HCT116 (cell line): ENCODE results near the gene SLC25A42. TPM values are rescaled to one million over a fixed set of nuclear protein-coding genes. Genes with fewer than 3 reads are reported as not detected.

Experiments used
- ATAC-seq: fragments of 200-7000 bp; cut with Tn5 transposase; 2 replicates; pipeline ENCODE4 v1.9.1; 2020; ENCODE audit warnings: mild to moderate bottlenecking, moderate library complexity
- BruUV-seq: library from RNA; stranded (reverse); fragments of 400-500 nt; replicated peaks from 2 replicates; lab custom pipeline; 2021; lab: Mats Ljungman, UMichigan
- CTCF ChIA-PET: fragments of 300-600 bp; sonication (Branson Sonifier 250); formaldehyde crosslinking; loops from one replicate; lab custom pipeline; 2021; ENCODE audit warnings: antibody characterized with exemption; lab: Charles Lee
- POLR2A ChIA-PET: fragments of 300-600, 350-600 bp; sonication (Branson Sonifier 250); formaldehyde crosslinking; loops from one replicate; lab custom pipeline; 2021; ENCODE audit warnings: antibody characterized with exemption; lab: Charles Lee
- RAD21 ChIA-PET, 2 experiments: fragments of 300-600 bp; sonication (Branson Sonifier 250); formaldehyde crosslinking; loops; one replicate each; lab custom pipeline; 2023; ENCODE audit warnings: low total read pairs in 2 of 2; ENCODE audit not compliant: uncharacterized antibody in 2 of 2, unreplicated experiment in 2 of 2, low non-redundant PET in 1 of 2; lab: Charles Lee
- DNase-seq: peaks from one replicate; pipeline ENCODE4 v3.0.0-alpha.2; 2010; ENCODE audit warnings: low read depth, low spot score
- H2AFZ ChIP-seq: fragments of 200-600 bp; shearing (Covaris generic), sonication (generic); 2 replicates; pipeline ENCODE4 v1.6.1; 2017; ENCODE audit warnings: low read depth, mixed run types, mixed read lengths, antibody characterized with exemption, low read length; ENCODE audit not compliant: poor library complexity, severe bottlenecking
- H3K27ac ChIP-seq: 2 replicates; pipeline ENCODE4 v1.5.1; 2012; ENCODE audit warnings: low read depth, low read length
- H3K27me3 ChIP-seq: fragments of 200-600 bp; sonication (generic); 2 replicates; pipeline ENCODE4 v1.6.1; 2016; ENCODE audit warnings: mixed run types, low read length, mixed read lengths; ENCODE audit not compliant: insufficient read depth
- H3K36me3 ChIP-seq, 2 experiments: fragments of 200-500 bp in 1 of 2; fragments of 200-600 bp in 1 of 2; sonication (Bioruptor generic) in 1 of 2; sonication (generic) in 1 of 2; 2 replicates each; pipeline versions ENCODE4 v1.5.1 to v1.6.1; 2014 to 2016; ENCODE audit warnings: low read length in 2 of 2, inconsistent platforms in 1 of 2, mixed read lengths in 1 of 2, mixed run types in 1 of 2; ENCODE audit not compliant: insufficient read depth in 2 of 2, control insufficient read depth in 1 of 2
- H3K4me1 ChIP-seq, 2 experiments: fragments of 200-600 bp in 1 of 2; sonication (generic) in 1 of 2; 2 replicates each; pipeline versions ENCODE4 v1.5.1 to v1.6.1; 2012 to 2017; ENCODE audit warnings: low read length in 2 of 2, inconsistent platforms in 1 of 2, mild to moderate bottlenecking in 1 of 2, mixed read lengths in 1 of 2, mixed run types in 1 of 2, moderate library complexity in 1 of 2; ENCODE audit not compliant: insufficient read depth in 2 of 2, control insufficient read depth in 1 of 2
- H3K4me2 ChIP-seq: fragments of 200-600 bp; sonication (generic); 2 replicates; pipeline ENCODE4 v1.6.1; 2017; ENCODE audit warnings: mixed run types, low read length, mixed read lengths
- H3K4me3 ChIP-seq, 2 experiments: fragments of 200-600 bp in 1 of 2; sonication (generic) in 1 of 2; replicated peaks in 1 of 2; 2 replicates each; pipeline ENCODE4 v1.5.1; 2011 to 2016; ENCODE audit warnings: low read length in 2 of 2, control low read depth in 1 of 2, low read depth in 1 of 2, mild to moderate bottlenecking in 1 of 2, mixed read lengths in 1 of 2, mixed run types in 1 of 2
- H3K79me2 ChIP-seq: fragments of 200-600 bp; sonication (generic); 2 replicates; pipeline ENCODE4 v1.6.1; 2017; ENCODE audit warnings: mild to moderate bottlenecking, mixed run types, low read length, moderate library complexity, mixed read lengths; ENCODE audit not compliant: insufficient read depth
- H3K9ac ChIP-seq: fragments of 200-600 bp; sonication (generic); 2 replicates; pipeline ENCODE4 v1.6.1; 2016; ENCODE audit warnings: low read length, mixed read lengths
- H3K9me2 ChIP-seq: fragments of 200-600 bp; sonication (generic), shearing (Covaris generic); 2 replicates; pipeline ENCODE4 v1.6.1; 2017; ENCODE audit warnings: mixed run types, mild to moderate bottlenecking, moderate library complexity; ENCODE audit not compliant: insufficient read depth
- H3K9me3 ChIP-seq, 2 experiments: fragments of 200-500 bp in 1 of 2; fragments of 200-600 bp in 1 of 2; sonication (Bioruptor generic) in 1 of 2; sonication (generic) in 1 of 2; 2 replicates each; pipeline ENCODE4 v1.6.1; 2014 to 2017; ENCODE audit warnings: low read length in 2 of 2, mixed read lengths in 2 of 2, inconsistent platforms in 1 of 2, low read depth in 1 of 2, mild to moderate bottlenecking in 1 of 2, mixed run types in 1 of 2, moderate library complexity in 1 of 2; ENCODE audit not compliant: control insufficient read depth in 1 of 2, insufficient read depth in 1 of 2
- H4K20me1 ChIP-seq: fragments of 200-600 bp; sonication (generic), shearing (Covaris generic); 2 replicates; pipeline ENCODE4 v1.6.1; 2017; ENCODE audit warnings: mixed run types, mild to moderate bottlenecking, moderate library complexity; ENCODE audit not compliant: insufficient read depth
- ATF3 ChIP-seq: IDR thresholded peaks from 2 replicates; pipeline ENCODE4 v1.6.1; 2012
- CBX3 ChIP-seq: IDR thresholded peaks from 2 replicates; pipeline ENCODE4 v1.6.1; 2012; ENCODE audit warnings: low read depth
- CTCF ChIP-seq, 3 experiments: fragments of 200-600 bp in 1 of 3; sonication (generic) in 1 of 3; IDR thresholded peaks in 2 of 3; conservative IDR thresholded peaks in 1 of 3; 2 replicates each; pipeline ENCODE4 v1.5.1; 2012 to 2017; ENCODE audit warnings: low read depth in 2 of 3, low read length in 2 of 3, antibody characterized with exemption in 1 of 3, borderline replicate concordance in 1 of 3, control low read depth in 1 of 3, mild to moderate bottlenecking in 1 of 3, mixed read lengths in 1 of 3, mixed run types in 1 of 3, moderate library complexity in 1 of 3; ENCODE audit not compliant: insufficient read depth in 1 of 3
- EGR1 ChIP-seq: IDR thresholded peaks from 2 replicates; pipeline ENCODE4 v1.6.1; 2012; ENCODE audit warnings: low read depth
- ELF1 ChIP-seq: IDR thresholded peaks from 2 replicates; pipeline ENCODE4 v1.6.1; 2012; ENCODE audit warnings: low read depth, borderline replicate concordance
- EZH2 ChIP-seq: fragments of 200-600 bp; sonication (generic); IDR thresholded peaks from 2 replicates; pipeline ENCODE4 v1.6.1; 2017; ENCODE audit warnings: antibody characterized with exemption, mixed run types
- EZH2phosphoT487 ChIP-seq: fragments of 200-600 bp; IDR thresholded peaks from 2 replicates; pipeline ENCODE4 v1.6.1; 2018; ENCODE audit warnings: antibody characterized with exemption, borderline replicate concordance
- POLR2A ChIP-seq: IDR thresholded peaks from 2 replicates; pipeline ENCODE4 v1.7.0; 2011; ENCODE audit warnings: borderline replicate concordance; ENCODE audit not compliant: insufficient read depth, insufficient read length; ENCODE audit errors: extremely low read depth
- POLR2AphosphoS5 ChIP-seq: IDR thresholded peaks from 2 replicates; pipeline ENCODE4 v1.6.1; 2011; ENCODE audit warnings: mild to moderate bottlenecking, low read depth, low read length, moderate library complexity
- SRF ChIP-seq: IDR thresholded peaks from 2 replicates; pipeline ENCODE4 v1.6.1; 2012; ENCODE audit warnings: low read depth
- YY1 ChIP-seq: IDR thresholded peaks from 2 replicates; pipeline ENCODE4 v1.6.1; 2011; ENCODE audit warnings: low read length, low read depth, moderate library complexity, mild to moderate bottlenecking; ENCODE audit not compliant: insufficient replicate concordance; ENCODE audit errors: extremely low read depth
- intact Hi-C: fragments of 100-400 bp; cut with micrococcal nuclease; formaldehyde crosslinking; loops from 2 replicates; pipeline ENCODE4 v1.10.0; 2022
- total RNA-seq: library from RNA; stranded (reverse); gene quantifications from one replicate; pipeline ENCODE4 v1.2.1, GENCODE V29; 2021; ENCODE audit not compliant: unreplicated experiment
- TF ChIP-seq, protein P1 (sequence below): IDR thresholded peaks from 2 replicates; pipeline ENCODE4 v1.6.1; 2012

Gene SLC25A42
- total RNA-seq, 1 experiment from 2014 or later, result 10.2 TPM

- ChIA-PET POLR2A (no interaction called here), RAD21 (no interaction called here), CTCF (no interaction called here)
- Histone ChIP-seq H3K4me1 (peaks cover 37 to 54% of the 10 kb centered on the region in 2 experiments), H3K36me3 (no peaks in the 10 kb centered on the region), H3K9me2 (no peaks in the 10 kb centered on the region), H3K27me3 (no peaks in the 10 kb centered on the region), H4K20me1 (no peaks in the 10 kb centered on the region), H3K79me2 (no peaks in the 10 kb centered on the region), H3K9ac (no peak overlapping the region), H3K9me3 (no peaks in the 10 kb centered on the region), H3K4me3 (no peak overlapping the region), H3K27ac (no peak overlapping the region), H3K4me2 (peak overlapping the region; percentile 9; the same call in 1 of the 2 replicates), H2AFZ (no peak overlapping the region)
- BruUV-seq, result no TSS peak
- DNase-seq (no peak), ATAC-seq (no peak)
- no peak for TF ChIP-seq POLR2A
- TF ChIP-seq EGR1, result no peak
- no peak for TF ChIP-seq SRF
- TF ChIP-seq ATF3, result no peak
- no peak for TF ChIP-seq ELF1
- TF ChIP-seq POLR2AphosphoS5, result no peak
- no peak for TF ChIP-seq CTCF (IDR thresholded peaks at IDR 0.05 in 2 of 3, conservative IDR thresholded peaks at IDR 0.05 in 1 of 3; ENCODE audit: borderline replicate concordance in 1 of 3, insufficient read depth in 1 of 3, low read depth in 2 of 3, low read length in 2 of 3)
- no peak for TF ChIP-seq EZH2phosphoT487
- TF ChIP-seq, protein P1, sequence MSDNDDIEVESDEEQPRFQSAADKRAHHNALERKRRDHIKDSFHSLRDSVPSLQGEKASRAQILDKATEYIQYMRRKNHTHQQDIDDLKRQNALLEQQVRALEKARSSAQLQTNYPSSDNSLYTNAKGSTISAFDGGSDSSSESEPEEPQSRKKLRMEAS, result no peak
- TF ChIP-seq EZH2, result no peak
- no peak for TF ChIP-seq CBX3
- no peak for TF ChIP-seq YY1
- intact Hi-C loops, result no loop called here
These were observed 43.9 kb downstream of the SLC25A42 start for GRCh38 chr19:19107654-19108053.
